Measurements from ENCODE around the gene MAP3K9.
A peak's percentile ranks its signal among the peaks of the same experiment; 100 is the strongest.
"Not testable (repeated sequence)": the region's sequence is repeated elsewhere in the genome, so short reads cannot be mapped to it uniquely, and the experiment has no call there.

Gene MAP3K9

GRCh38 chr14:70809225-70810219, at the start of gene MAP3K9:
Gene MAP3K9 (minus strand): TSS chr14:70809513. CDS start chr14:70809171, 342 bp downstream.
- peak; percentile 96 for DNase-seq

DNA sequence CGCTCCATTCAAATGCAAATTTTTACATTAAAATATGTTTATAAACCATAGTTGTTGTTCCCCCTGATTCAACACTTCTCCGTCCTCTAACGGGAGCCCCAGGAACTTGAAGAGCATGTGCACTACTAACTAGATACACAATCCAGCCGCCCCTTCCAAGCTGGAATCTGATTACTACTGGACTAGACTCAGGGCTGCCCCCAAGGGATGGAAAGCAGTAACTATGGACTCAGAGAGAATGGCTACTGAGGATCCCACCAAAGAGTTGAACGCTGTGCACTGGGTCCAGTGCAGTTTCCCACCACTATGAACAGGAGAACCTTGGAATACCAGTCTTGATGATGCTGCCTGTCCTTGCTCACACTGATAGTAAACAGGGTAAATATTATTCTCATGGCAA, 49.3 kb upstream of the MAP3K9 start:
- DNase-seq, result no peak

GRCh38 chr14:70857496-70857890, 48.2 kb upstream of the MAP3K9 start:
- DNase-seq, result no peak

- DNase-seq, result no peak
These were observed 47.7 kb upstream of the MAP3K9 start for GRCh38 chr14:70856851-70857495.

DNA sequence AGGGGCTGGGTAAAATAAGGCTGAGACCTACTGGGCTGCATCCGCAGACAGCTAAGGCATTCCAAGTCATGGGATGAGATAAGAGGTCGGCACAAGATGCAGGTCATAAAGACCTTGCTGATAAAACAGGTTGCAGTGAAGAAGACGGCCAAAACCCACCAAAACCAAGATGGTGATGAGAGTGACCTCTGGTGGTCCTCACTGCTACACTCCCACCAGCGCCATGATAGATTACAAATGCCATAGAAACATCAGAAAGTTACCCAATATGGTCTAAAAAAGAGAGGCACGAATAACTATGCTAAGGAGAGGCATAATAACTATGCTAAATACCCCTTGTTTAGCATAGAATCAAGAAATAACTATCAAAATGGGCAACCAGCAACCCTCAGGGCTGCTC, 46.2 kb upstream of the MAP3K9 start:
- DNase-seq, result no peak

DNA sequence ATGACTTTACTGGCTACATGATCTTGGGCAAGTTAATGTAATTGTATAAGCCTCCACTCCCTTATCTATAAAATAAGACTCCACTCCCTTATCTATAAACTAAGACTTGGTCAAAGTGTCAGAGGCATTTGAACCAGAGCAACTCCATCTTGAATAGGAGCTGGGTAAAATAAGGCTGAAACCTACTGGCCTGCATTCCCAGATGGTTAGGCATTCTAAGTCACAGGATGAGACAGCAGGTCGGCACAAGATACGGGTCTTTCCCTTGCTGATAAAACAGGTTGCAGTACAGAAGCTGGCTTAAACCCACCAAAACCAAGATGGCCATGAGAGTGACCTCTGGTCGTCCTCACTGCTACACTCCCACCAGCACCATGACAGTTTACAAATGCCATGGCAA, 44.3 kb upstream of the MAP3K9 start:
- DNase-seq, result not testable (repeated sequence)

GRCh38 chr14:70847406-70848090, 38.2 kb upstream of the MAP3K9 start:
- no peak for DNase-seq

DNA sequence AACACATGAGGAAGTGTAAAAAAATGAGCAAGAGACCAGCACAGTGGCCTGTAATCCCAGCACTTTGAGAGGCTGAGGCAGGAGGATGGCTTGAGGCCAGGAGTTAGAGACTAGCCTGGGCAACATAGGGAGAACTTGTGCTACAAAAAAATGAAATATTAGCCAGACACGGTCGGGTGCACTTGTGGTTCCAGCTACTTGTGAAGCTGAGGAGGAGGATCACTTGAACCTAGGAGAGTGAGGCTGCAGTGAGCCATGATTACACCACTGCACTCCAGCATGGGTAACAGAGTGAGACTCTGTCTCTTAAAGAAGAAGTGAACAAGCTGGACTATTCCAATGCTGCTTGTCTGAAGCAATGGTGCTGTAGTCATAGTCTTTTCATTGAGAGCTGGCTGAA, 36.3 kb upstream of the MAP3K9 start:
- DNase-seq, result no peak

DNA sequence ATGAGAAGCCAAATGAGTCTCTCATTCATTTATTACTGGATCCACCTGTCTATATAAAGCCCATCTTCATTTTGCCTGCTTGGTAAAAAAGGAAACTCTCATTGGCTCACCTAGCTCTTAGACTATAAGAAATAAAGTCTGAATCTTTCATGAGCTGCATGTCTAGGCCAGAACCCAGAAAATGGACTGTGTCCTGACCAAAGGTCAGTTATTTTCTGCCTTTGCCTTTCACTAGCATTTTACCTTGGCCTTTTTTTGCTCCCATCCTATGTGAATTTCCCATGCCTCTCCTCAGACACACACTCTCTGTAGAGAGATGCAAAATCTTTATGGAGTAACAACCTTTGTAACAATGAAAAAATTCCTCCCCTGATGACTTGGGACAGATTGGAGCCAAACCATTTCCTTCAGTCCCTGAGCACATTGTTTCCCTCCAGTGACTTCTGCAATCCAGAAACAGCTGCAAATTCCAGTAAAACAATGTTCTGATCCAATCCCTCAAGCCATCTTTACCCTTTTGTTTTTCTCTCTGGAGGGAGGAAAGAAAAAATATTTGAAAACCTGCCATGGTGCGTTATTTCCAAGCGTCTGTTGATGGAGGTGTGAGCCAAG, 33.6 kb upstream of the MAP3K9 start:
- DNase-seq, result no peak

- DNase-seq, result no peak
These were observed 28.8 kb upstream of the MAP3K9 start for GRCh38 chr14:70838076-70838475.

DNA sequence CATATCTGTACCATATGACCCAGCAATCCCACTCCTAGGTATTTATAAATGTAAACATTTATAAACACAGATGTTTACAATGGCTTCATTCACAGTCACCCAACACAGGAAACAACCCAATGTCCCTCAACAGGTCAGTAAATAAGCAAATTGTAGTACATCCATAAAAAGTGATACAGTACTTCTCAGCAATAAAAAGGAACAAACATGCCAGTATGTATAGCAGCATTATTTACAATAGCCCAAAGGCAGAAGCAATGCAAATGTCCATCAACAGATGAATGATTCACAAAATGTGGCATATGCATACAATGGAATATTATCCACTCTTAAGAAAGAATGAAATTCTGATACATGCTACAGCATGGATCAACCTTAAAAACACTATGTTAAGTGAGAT, 27.6 kb upstream of the MAP3K9 start:
- DNase-seq, result no peak

DNA sequence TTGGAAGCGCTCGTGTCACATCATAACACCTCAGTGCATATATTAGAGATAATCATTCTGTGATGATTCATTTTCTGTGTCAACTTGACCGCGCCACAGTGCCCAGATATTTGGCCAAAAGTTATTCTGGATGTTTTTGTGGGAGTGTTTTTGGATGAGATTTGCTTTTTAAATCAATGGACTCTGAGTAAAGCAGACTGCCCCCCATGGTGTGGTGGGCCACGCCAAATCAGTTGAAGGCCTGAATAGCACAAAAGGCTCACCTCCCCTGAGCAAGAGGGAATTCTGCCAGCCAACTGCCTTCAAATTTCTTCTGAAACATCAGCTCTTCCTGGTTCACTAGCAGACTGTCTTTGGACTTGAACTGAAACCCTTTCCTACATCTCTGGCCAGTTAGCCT, 24.6 kb upstream of the MAP3K9 start:
- DNase-seq, result no peak

DNA sequence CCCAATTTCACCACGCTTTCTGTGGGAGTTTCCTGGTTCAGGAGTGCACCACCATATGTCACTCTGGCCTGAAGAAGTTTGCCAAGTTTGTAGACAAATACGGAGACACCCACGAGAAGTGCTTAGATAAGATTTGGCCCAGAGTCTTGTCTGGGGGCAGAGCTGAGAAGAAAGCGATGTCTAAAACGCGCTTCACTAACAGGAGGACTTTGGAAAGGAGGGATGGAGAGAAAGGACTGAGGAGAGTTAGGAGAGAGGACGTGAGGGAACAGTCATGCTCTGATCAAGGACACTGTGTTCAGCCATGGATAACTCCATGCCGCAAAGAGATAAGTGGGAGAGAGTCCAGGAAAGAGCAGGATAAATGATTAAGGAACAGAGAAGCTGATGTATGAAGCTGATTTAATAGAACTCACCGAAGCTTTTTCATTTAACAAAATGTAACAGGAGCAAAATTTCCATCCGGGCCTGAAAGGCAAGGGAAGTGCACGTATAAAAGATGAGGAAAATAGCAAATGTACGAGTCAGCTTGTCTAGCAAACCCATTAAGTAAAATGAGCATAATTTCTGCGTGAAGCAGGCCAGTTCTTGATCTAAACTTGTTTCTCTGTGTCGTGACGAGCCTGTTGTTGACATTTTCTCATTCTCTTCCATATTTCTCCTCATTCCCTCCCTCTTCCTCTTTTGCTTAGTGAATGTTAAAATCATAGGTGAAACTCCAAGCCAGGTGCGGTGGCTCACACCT, 23.4 kb upstream of the MAP3K9 start:
- no peak for DNase-seq

- DNase-seq, result no peak
These were observed 21.9 kb upstream of the MAP3K9 start for GRCh38 chr14:70830998-70831781.

GRCh38 chr14:70828188-70828587, 18.9 kb upstream of the MAP3K9 start:
- no peak for DNase-seq

- DNase-seq, result no peak
These were observed 18.4 kb upstream of the MAP3K9 start for GRCh38 chr14:70827752-70828151.

GRCh38 chr14:70827347-70827746, 18.0 kb upstream of the MAP3K9 start:
- no peak for DNase-seq

DNA sequence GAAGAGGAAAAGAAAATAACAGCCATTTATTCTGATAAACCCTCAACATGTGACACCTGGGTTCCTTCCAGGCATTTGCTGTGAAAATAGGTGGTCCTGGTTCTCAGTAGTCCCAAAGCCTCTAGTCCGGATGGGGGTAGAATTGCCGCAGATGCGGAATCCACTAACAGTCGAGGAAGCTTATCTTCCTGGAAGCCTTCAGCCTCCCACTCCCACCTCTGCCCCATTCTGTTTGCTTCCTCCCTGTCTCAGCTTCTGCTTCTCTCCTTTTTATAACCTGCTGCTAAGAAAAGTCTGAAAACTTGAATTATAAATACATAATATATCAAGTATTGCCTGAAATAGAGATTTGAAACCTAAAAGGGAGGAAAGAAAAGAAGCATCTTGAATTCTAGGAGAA, 14.0 kb upstream of the MAP3K9 start:
- no peak for DNase-seq

- peak; percentile 67 for DNase-seq
These were observed 13.3 kb upstream of the MAP3K9 start for GRCh38 chr14:70822530-70823185.

DNA sequence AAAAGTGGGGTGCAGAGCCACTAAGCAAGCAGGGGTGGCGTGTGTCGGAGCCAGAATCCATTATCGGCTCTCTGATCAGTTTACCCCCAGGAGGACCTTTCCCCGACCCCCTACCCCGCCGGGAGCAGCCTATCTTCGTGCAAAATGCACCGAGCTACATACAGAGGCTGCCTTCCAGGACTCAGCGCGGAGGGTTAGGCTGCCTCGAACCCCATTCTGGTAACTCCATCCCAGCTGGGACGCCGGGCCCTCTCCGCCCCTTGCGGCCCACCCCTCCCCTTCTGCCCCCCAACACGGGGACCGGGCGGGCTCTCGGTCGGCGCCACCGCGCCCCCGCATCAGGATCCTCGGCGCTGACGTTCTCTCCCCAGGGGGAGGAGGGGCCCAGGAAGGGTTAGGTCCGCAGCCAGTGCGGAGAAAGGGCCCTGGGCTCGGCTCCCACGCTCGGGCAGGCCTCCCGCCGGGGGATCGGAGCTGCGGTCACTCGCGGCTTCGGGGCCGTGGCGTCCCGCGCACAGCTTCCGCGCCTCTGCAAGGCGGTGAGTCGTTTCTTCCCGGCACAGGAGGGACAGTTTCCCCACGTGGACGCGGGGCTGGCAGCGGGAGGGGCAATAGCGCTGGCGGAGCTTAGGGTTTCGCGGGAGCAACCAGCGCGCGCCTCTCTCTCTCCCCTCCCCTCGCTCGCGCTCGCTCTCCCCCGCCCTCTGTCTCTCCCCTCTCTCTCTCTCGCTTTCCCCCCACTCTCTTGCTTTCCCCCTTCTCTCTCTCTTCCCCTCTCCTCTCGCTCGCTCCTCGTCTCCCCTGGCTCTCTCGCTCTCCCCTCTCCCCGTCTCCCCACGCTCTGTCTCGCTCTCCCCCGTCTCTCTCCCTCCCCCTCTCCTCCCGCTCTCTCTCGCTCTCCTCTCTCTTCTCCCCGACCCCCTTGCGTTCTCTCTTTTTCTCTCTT, 12.5 kb upstream of the MAP3K9 start:
- peak; percentile 87 for DNase-seq
